ENCODE results near the gene MATCAP1. TPM values are rescaled to one million over a fixed set of nuclear protein-coding genes. Genes with fewer than 3 reads are reported as not detected.
A peak's percentile ranks its signal among the peaks of the same experiment; 100 is the strongest.

Gene MATCAP1
- total and polyA plus RNA-seq, 2 of the 13 experiments (the other 11 are each of a cell fraction or from before 2014, with no cell fraction given), result 11.2 to 24.5 TPM

DNA sequence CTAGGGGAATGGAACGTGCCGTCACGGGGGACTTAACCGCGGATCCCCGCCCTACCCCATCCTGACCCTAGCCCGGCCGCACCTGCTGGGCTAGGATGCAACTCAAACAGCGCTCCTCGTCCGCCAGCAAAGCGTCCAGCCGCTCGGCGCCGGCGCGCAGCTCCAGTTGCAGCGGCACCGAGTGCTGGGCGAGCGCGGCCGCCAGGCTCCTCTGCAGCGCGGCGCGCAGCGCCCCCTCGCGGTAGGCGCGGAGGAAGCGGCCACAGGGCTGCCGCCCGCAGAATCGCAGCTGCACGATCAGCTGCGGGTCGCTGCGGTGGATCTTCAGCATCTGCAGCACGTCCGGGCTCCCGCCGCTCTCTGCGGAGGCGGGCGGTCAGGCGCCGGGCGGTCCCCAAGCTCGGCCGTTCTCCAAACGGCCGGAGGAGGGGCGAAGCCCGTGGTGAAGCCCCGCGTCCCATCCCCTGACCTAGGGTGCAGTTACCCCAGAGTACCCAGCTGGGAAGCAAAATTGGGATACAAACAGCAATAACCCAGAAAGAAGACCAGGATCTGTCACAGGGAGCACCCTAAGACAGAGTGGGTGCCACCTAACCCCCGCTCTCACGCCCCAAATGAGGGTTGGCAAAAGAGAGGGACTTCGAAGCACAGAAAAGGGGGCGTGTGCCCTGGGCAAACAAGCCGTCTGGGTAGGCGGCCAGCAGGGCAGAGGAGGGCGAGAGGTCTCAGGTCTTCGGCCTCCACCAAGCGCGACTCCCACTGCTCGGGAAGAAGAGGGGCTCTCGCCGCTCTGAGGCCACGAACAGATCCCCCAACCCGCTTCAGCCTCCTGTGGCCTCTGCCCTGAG, 28.2 kb downstream of the MATCAP1 start (continued):
- TF ChIP-seq AGO1 (IDR thresholded peaks at IDR 0.05; ENCODE audit: low read depth, low read length, poor library complexity, severe bottlenecking) (peak; percentile 87), PAX8 (CRISPR knock-in tag; IDR thresholded peaks at IDR 0.05; ENCODE audit: borderline replicate concordance) (0 out of 2 replicates have a peak, but pooled peaks have one; percentile 58), ZNF431 (CRISPR knock-in tag; IDR thresholded peaks at IDR 0.05; ENCODE audit: borderline replicate concordance, low read depth) (peak; percentile 40; the same call in 1 of the 2 replicates), TCF7L2 (IDR thresholded peaks at IDR 0.05; ENCODE audit: low read depth, low read length) (no peak), ZNF350 (CRISPR knock-in tag; IDR thresholded peaks at IDR 0.05; ENCODE audit: borderline replicate concordance, low read depth) (no peak), ZNF772 (CRISPR knock-in tag; IDR thresholded peaks at IDR 0.05) (no peak; the same call in 1 of the 2 replicates), CEBPB (IDR thresholded peaks at IDR 0.05; ENCODE audit: borderline replicate concordance, low read depth, low read length) (no peak), SMAD1 (CRISPR knock-in tag; IDR thresholded peaks at IDR 0.05; ENCODE audit: borderline replicate concordance, low read depth) (peak; percentile 62; the same call in 1 of the 2 replicates), TERF1 (CRISPR knock-in tag; IDR thresholded peaks at IDR 0.05) (no peak), NR2C2 (CRISPR knock-in tag; IDR thresholded peaks at IDR 0.05; ENCODE audit: borderline replicate concordance) (no peak; the same call in 1 of the 2 replicates), ZNF549 (CRISPR knock-in tag; IDR thresholded peaks at IDR 0.05) (no peak), ZNF17 (CRISPR knock-in tag; IDR thresholded peaks at IDR 0.05) (no peak), ZNF253 (CRISPR knock-in tag; IDR thresholded peaks at IDR 0.05; ENCODE audit: borderline replicate concordance) (no peak), ATAD3A (CRISPR knock-in tag; IDR thresholded peaks at IDR 0.05) (no peak), SIN3B (IDR thresholded peaks at IDR 0.05; ENCODE audit: low read length) (no peak), SP1 (IDR thresholded peaks at IDR 0.05) (no peak), SP1 (CRISPR knock-in tag; IDR thresholded peaks at IDR 0.05) (no peak), HIVEP1 (CRISPR knock-in tag; IDR thresholded peaks at IDR 0.05) (no peak), GABPB1 (CRISPR knock-in tag; IDR thresholded peaks at IDR 0.05) (peak; percentile 65; the same call in 1 of the 2 replicates)
- TF ChIP-seq, protein P1, sequence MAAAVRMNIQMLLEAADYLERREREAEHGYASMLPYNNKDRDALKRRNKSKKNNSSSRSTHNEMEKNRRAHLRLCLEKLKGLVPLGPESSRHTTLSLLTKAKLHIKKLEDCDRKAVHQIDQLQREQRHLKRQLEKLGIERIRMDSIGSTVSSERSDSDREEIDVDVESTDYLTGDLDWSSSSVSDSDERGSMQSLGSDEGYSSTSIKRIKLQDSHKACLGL (CRISPR knock-in tag; IDR thresholded peaks at IDR 0.05), result no peak; the same call in 1 of the 2 replicates
- TF ChIP-seq, protein P2, sequence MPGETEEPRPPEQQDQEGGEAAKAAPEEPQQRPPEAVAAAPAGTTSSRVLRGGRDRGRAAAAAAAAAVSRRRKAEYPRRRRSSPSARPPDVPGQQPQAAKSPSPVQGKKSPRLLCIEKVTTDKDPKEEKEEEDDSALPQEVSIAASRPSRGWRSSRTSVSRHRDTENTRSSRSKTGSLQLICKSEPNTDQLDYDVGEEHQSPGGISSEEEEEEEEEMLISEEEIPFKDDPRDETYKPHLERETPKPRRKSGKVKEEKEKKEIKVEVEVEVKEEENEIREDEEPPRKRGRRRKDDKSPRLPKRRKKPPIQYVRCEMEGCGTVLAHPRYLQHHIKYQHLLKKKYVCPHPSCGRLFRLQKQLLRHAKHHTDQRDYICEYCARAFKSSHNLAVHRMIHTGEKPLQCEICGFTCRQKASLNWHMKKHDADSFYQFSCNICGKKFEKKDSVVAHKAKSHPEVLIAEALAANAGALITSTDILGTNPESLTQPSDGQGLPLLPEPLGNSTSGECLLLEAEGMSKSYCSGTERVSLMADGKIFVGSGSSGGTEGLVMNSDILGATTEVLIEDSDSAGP (CRISPR knock-in tag; IDR thresholded peaks at IDR 0.05; ENCODE audit: borderline replicate concordance), result peak; percentile 89
- TF ChIP-seq, protein P3, sequence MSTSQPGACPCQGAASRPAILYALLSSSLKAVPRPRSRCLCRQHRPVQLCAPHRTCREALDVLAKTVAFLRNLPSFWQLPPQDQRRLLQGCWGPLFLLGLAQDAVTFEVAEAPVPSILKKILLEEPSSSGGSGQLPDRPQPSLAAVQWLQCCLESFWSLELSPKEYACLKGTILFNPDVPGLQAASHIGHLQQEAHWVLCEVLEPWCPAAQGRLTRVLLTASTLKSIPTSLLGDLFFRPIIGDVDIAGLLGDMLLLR (CRISPR knock-in tag; IDR thresholded peaks at IDR 0.05), result peak; percentile 90; the same call in 1 of the 2 replicates
- TF ChIP-seq, protein P4, sequence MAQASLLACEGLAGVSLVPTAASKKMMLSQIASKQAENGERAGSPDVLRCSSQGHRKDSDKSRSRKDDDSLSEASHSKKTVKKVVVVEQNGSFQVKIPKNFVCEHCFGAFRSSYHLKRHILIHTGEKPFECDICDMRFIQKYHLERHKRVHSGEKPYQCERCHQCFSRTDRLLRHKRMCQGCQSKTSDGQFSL (CRISPR knock-in tag; IDR thresholded peaks at IDR 0.05), result 0 out of 2 replicates have a peak, but pooled peaks have one; percentile 60
- TF ChIP-seq, protein P5, sequence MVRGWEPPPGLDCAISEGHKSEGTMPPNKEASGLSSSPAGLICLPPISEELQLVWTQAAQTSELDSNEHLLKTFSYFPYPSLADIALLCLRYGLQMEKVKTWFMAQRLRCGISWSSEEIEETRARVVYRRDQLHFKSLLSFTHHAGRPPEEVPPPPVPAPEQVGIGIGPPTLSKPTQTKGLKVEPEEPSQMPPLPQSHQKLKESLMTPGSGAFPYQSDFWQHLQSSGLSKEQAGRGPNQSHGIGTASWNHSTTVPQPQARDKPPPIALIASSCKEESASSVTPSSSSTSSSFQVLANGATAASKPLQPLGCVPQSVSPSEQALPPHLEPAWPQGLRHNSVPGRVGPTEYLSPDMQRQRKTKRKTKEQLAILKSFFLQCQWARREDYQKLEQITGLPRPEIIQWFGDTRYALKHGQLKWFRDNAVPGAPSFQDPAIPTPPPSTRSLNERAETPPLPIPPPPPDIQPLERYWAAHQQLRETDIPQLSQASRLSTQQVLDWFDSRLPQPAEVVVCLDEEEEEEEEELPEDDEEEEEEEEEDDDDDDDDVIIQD (CRISPR knock-in tag; IDR thresholded peaks at IDR 0.05; ENCODE audit: low read depth), result no peak

Data from HepG2 (cell line).